Upper lobe of left lung (tissue), 6 donors: ENCODE measurements around the gene KCNA1. TPM values are rescaled to one million over a fixed set of nuclear protein-coding genes. Genes with fewer than 3 reads are reported as not detected.

Experiments
- ATAC-seq, 2 donors: fragments of 200-7000 bp; cut with Tn5 transposase; one replicate each; pipeline ENCODE4 v1.9.1; 2022; ENCODE audit warnings: mild to moderate bottlenecking in 2 of 2, moderate library complexity in 2 of 2; ENCODE audit not compliant: low FRiP score in 2 of 2
- DNase-seq, 2 donors: peaks; one replicate each; pipeline ENCODE4 v3.0.0-alpha.2; 2019 to 2020
- H3K27ac ChIP-seq, 4 donors: fragments of 200-600 bp; sonication (generic); one replicate each; pipeline ENCODE4 v1.5.1; 2016 to 2019
- H3K27me3 ChIP-seq, 4 donors: fragments of 200-600 bp; sonication (generic); one replicate each; pipeline ENCODE4 v1.5.1; 2017 to 2019
- H3K36me3 ChIP-seq, 4 donors: fragments of 200-600 bp; sonication (generic); one replicate each; pipeline ENCODE4 v1.5.1; 2016 to 2019
- H3K4me1 ChIP-seq, 4 donors: fragments of 200-600 bp; sonication (generic); one replicate each; pipeline ENCODE4 v1.5.1; 2018 to 2019
- H3K4me3 ChIP-seq, 4 donors: fragments of 200-600 bp; sonication (generic); one replicate each; pipeline ENCODE4 v1.5.1; 2017 to 2019; ENCODE audit warnings: mild to moderate bottlenecking in 2 of 4, moderate library complexity in 1 of 4
- H3K9me3 ChIP-seq, 4 donors: fragments of 200-600 bp; sonication (generic); one replicate each; pipeline ENCODE4 v1.5.1; 2018 to 2019
- CTCF ChIP-seq, 6 experiments: fragments of 450-650 bp in 4 of 6; fragments of 200-600 bp in 2 of 6; sonication (generic) in 2 of 6; IDR thresholded peaks; one replicate each; pipeline ENCODE4 v1.5.1; 2016 to 2019; ENCODE audit warnings: antibody characterized with exemption in 6 of 6
- EP300 ChIP-seq, 4 donors: sonication (generic); formaldehyde crosslinking; IDR thresholded peaks; one replicate each; pipeline ENCODE4 v1.5.1; 2017; ENCODE audit warnings: antibody characterized with exemption in 4 of 4, control low read depth in 2 of 4
- POLR2A ChIP-seq, 4 donors: fragments of 450-650 bp; IDR thresholded peaks; one replicate each; pipeline ENCODE4 v1.5.1; 2016 to 2017; ENCODE audit warnings: antibody characterized with exemption in 4 of 4, mild to moderate bottlenecking in 2 of 4
- POLR2AphosphoS5 ChIP-seq, 2 donors: sonication (generic); formaldehyde crosslinking; IDR thresholded peaks; one replicate each; pipeline ENCODE4 v1.5.1; 2017; ENCODE audit warnings: antibody characterized with exemption in 2 of 2
- WGBS, 2 donors: methylation state at CpG; one replicate each; pipeline ENCODE4 v1.1.5; 2017 to 2018; 5-methylcytosine and 5-hydroxymethylcytosine counted together
- total RNA-seq, 6 donors: library from RNA; depleted of rRNA in 4 of 6; stranded (reverse); fragments of >200 nt in 4 of 6; gene quantifications; one replicate each; pipeline versions ENCODE4 v1.1.0 to v1.2.1, GENCODE V29; 2016 to 2021
- donor health status: DM: no; HTN: no; CAD: no; lungs with moderate emphysema.
- donor health status: DM: no; HTN: yes; CAD: no; lungs with severe emphysema.

KCNA1 gene
- total RNA-seq, 6 donors from 2014 or later: 0.44 to 2.5 TPM; not detected in 4

GRCh38 chr12:4939418-4940023 is 29.8 kb downstream of the KCNA1 start:
- DNase-seq (no peak), ATAC-seq (no peak)
- Histone ChIP-seq H3K27me3 (no peaks in the 10 kb centered on the region), H3K9me3 (no peaks in the 10 kb centered on the region), H3K4me3 (no peak overlapping the region), H3K36me3 (no peaks in the 10 kb centered on the region), H3K27ac (no peak overlapping the region), H3K4me1 (no peaks in the 10 kb centered on the region)
- 85 to 88% methylated on average over 16 of the region's 16 CpGs for WGBS, 2 donors
- no peak for TF ChIP-seq POLR2AphosphoS5 (IDR thresholded peaks at IDR 0.05)
- no peak for TF ChIP-seq CTCF (IDR thresholded peaks at IDR 0.05)
- no peak for TF ChIP-seq POLR2A (IDR thresholded peaks at IDR 0.05)
- no peak for TF ChIP-seq EP300 (IDR thresholded peaks at IDR 0.05)

GRCh38 chr12:4943067-4943937 is 33.6 kb downstream of the KCNA1 start:
- Histone ChIP-seq H3K4me3 (no peak overlapping the region), H3K27me3 (no peaks in the 10 kb centered on the region), H3K36me3 (no peaks in the 10 kb centered on the region), H3K27ac (no peak overlapping the region), H3K4me1 (no peaks in the 10 kb centered on the region), H3K9me3 (no peaks in the 10 kb centered on the region)
- TF ChIP-seq POLR2A (IDR thresholded peaks at IDR 0.05) (no peak), POLR2AphosphoS5 (IDR thresholded peaks at IDR 0.05) (no peak), EP300 (IDR thresholded peaks at IDR 0.05) (no peak), CTCF (IDR thresholded peaks at IDR 0.05) (no peak)
- 81% methylated on average over 10 of the region's 10 CpGs for WGBS, 2 donors
- ATAC-seq (no peak), DNase-seq (no peak)

- ATAC-seq: no peak
- Histone ChIP-seq H3K4me1 (no peaks in the 10 kb centered on the region), H3K36me3 (no peaks in the 10 kb centered on the region), H3K4me3 (no peak overlapping the region), H3K27me3 (no peaks in the 10 kb centered on the region), H3K27ac (no peak overlapping the region), H3K9me3 (no peaks in the 10 kb centered on the region)
- no peak for DNase-seq
- TF ChIP-seq EP300 (IDR thresholded peaks at IDR 0.05): no peak
- no peak for TF ChIP-seq POLR2AphosphoS5 (IDR thresholded peaks at IDR 0.05)
- TF ChIP-seq POLR2A (IDR thresholded peaks at IDR 0.05): no peak
- no peak for TF ChIP-seq CTCF (IDR thresholded peaks at IDR 0.05)
- WGBS, 2 donors: 55 to 61% methylated on average over 4 of the region's 4 CpGs
These were observed 34.2 kb downstream of the KCNA1 start for GRCh38 chr12:4943938-4944284.

- 73 to 74% methylated on average over 10 to 12 of the region's 12 CpGs for WGBS, 2 donors
- Histone ChIP-seq H3K27ac (no peak overlapping the region), H3K9me3 (no peaks in the 10 kb centered on the region), H3K4me1 (no peaks in the 10 kb centered on the region), H3K27me3 (no peaks in the 10 kb centered on the region), H3K36me3 (no peaks in the 10 kb centered on the region), H3K4me3 (no peak overlapping the region)
- TF ChIP-seq EP300 (IDR thresholded peaks at IDR 0.05): no peak
- no peak for TF ChIP-seq POLR2AphosphoS5 (IDR thresholded peaks at IDR 0.05)
- TF ChIP-seq POLR2A (IDR thresholded peaks at IDR 0.05): no peak
- TF ChIP-seq CTCF (IDR thresholded peaks at IDR 0.05): no peak
- ATAC-seq (no peak), DNase-seq (no peak)
These were observed 37.5 kb downstream of the KCNA1 start for GRCh38 chr12:4947253-4947652.
